K562 (cell line): ENCODE measurements around the gene CLDN25. TPM values are rescaled to one million over a fixed set of nuclear protein-coding genes. Genes with fewer than 3 reads are reported as not detected.

Source experiments
- ETV6 ChIP-seq, 3 experiments: fragments of 150-350 bp in 1 of 3; sonication (generic) in 1 of 3; formaldehyde crosslinking in 1 of 3; IDR thresholded peaks; 2 replicates each; pipeline versions ENCODE4 v1.6.1 to v1.8.0; 2014 to 2022; ENCODE audit warnings: borderline replicate concordance in 2 of 3, low read depth in 2 of 3, antibody characterized with exemption in 1 of 3, low read length in 1 of 3, mild to moderate bottlenecking in 1 of 3, missing genetic modification reagents in 1 of 3
- NFXL1 ChIP-seq: fragments of 450-650 bp; formaldehyde crosslinking; IDR thresholded peaks from 2 replicates; pipeline ENCODE4 v1.4.0; 2021; ENCODE audit warnings: mild to moderate bottlenecking
- PML ChIP-seq: IDR thresholded peaks from 2 replicates; pipeline ENCODE4 v1.6.1; 2012; ENCODE audit warnings: low read length, inconsistent platforms
- RB1 ChIP-seq: fragments of 450-650 bp; IDR thresholded peaks from 2 replicates; pipeline ENCODE4 v1.6.1; 2017; ENCODE audit warnings: low read depth, mild to moderate bottlenecking
- RBM17 ChIP-seq: fragments of 200-400 bp; formaldehyde crosslinking; IDR thresholded peaks from 2 replicates; pipeline ENCODE4 v1.6.1; 2017; ENCODE audit warnings: low read depth, mild to moderate bottlenecking, low read length, borderline replicate concordance
- ZBTB8A ChIP-seq: fragments of 450-650 bp; IDR thresholded peaks from 2 replicates; pipeline ENCODE4 v1.6.1; 2018; ENCODE audit warnings: mild to moderate bottlenecking, moderate library complexity; ENCODE audit not compliant: partially characterized antibody
- ZFX ChIP-seq: sonication (generic); formaldehyde crosslinking; IDR thresholded peaks from 2 replicates; pipeline ENCODE4 v1.8.0; 2022; ENCODE audit warnings: mild to moderate bottlenecking, missing genetic modification reagents, moderate library complexity
- ZNF41 ChIP-seq: fragments of 250-450 bp; sonication (Bioruptor Pico); conservative IDR thresholded peaks from 2 replicates; pipeline ENCODE4 v1.4.0; 2020; ENCODE audit warnings: mild to moderate bottlenecking
- polyA plus RNA-seq, 8 experiments: library from polyadenylated mRNA; depleted of rRNA in 4 of 8; stranded (reverse) in 5 of 8; unstranded in 3 of 8; fragments of >200 nt; fragmentation: Nextera tagmentation in 2 of 8; fragmentation: Illumina TruSeq in 1 of 8; extraction: Ambion mirVana in 2 of 8; extraction: Trizol in 1 of 8; gene quantifications; 2 replicates each; pipeline versions ENCODE4 v1.2.1 to v1.2.3, GENCODE V29; 2011 to 2014; ENCODE audit warnings: inconsistent platforms in 1 of 8, missing spikeins in 1 of 8
- total RNA-seq, 7 experiments: library from RNA; depleted of rRNA in 6 of 7; stranded (reverse); fragments of >200 nt in 6 of 7; fragmentation: Illumina TruSeq in 2 of 7; extraction: Trizol in 2 of 7; gene quantifications; 2 replicates each; pipeline versions ENCODE4 v1.2.1 to v1.2.3, GENCODE V29; 2011 to 2021; ENCODE audit warnings: low replicate concordance in 1 of 7
- TF ChIP-seq, protein P1 (sequence below): conservative IDR thresholded peaks from 2 replicates; pipeline ENCODE4 v1.6.1; 2011; ENCODE audit warnings: low read depth, mild to moderate bottlenecking, low read length; ENCODE audit not compliant: control insufficient read depth
- TF ChIP-seq, protein P2 (sequence below): sonication (generic); formaldehyde crosslinking; IDR thresholded peaks from 2 replicates; pipeline ENCODE4 v1.8.0; 2022; ENCODE audit warnings: mild to moderate bottlenecking, missing genetic modification reagents
- TF ChIP-seq, protein P3 (sequence below): fragments of 250-450 bp; sonication (Bioruptor Pico); IDR thresholded peaks from 2 replicates; pipeline ENCODE4 v1.6.1; 2021; ENCODE audit warnings: mild to moderate bottlenecking
- TF ChIP-seq, protein P4 (sequence below): fragments of 250-450 bp; sonication (Bioruptor Pico); IDR thresholded peaks from 2 replicates; pipeline ENCODE4 v1.8.0; 2022; ENCODE audit warnings: moderate library complexity, mild to moderate bottlenecking, inconsistent platforms
- TF ChIP-seq, protein P5 (sequence below), 2 experiments: fragments of 450-650 bp in 1 of 2; sonication (generic) in 1 of 2; formaldehyde crosslinking in 1 of 2; IDR thresholded peaks; 2 replicates each; pipeline versions ENCODE4 v1.7.1 to v1.9.0; 2016 to 2022; ENCODE audit warnings: inconsistent platforms in 1 of 2, mild to moderate bottlenecking in 1 of 2, missing genetic modification reagents in 1 of 2

CLDN25 gene
- total and polyA plus RNA-seq, 9 of the 15 experiments (the other 6 are each of a cell fraction or from before 2014, with no cell fraction given), result not detected

DNA sequence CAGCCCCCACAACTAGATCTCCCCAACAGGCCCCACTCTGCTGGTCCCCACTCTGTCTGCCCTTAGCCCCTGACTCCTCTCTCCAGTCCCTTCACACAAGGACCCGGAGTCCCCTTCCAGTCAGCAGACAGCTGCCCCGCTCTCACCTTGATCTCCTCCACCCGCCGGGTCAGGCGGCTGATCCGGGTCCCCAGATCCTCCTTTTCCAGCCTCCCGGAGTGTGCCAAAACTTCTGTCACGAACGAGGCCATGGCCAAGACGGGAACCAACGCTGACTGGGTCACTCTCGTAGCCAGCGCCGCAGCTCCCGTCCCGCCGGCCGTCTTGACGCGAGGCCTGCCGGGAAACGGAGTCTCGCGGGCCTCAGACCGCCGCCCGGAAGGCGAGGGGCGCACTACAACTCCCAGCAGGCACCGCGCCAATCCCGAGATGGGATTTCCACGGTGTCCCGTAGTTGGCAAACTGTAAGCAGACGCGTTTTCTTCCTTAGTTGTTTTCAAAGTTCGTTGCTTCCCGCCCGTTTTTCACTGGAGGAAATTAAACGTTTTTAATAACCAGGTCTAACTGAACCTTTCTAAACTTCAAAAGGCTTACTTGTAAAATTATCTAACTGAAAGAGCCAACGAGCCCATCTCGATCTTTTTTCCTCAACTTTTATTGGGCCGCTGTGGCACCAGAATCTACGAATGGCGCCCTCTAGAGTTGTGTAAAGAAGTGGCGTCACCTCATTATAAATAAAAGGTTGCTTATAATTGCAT lies 6.0 kb upstream of the CLDN25 start, which contains the start of gene ZW10 (continued):
- TF ChIP-seq ZFX (peak; percentile 62; the same call in 1 of the 2 replicates), ZNF41 (no peak), NFXL1 (no peak), RB1 (peak; percentile 76), ZBTB8A (no peak), RBM17 (no peak), ETV6 (IDR thresholded peaks at IDR 0.05; ENCODE audit: borderline replicate concordance in 1 of 2, low read depth in 2 of 2, low read length in 1 of 2) (no peak), ETV6 (CRISPR knock-in tag; IDR thresholded peaks at IDR 0.05; ENCODE audit: borderline replicate concordance) (no peak), PML (peak; percentile 24; the same call in 1 of the 2 replicates)
- TF ChIP-seq, protein P1, sequence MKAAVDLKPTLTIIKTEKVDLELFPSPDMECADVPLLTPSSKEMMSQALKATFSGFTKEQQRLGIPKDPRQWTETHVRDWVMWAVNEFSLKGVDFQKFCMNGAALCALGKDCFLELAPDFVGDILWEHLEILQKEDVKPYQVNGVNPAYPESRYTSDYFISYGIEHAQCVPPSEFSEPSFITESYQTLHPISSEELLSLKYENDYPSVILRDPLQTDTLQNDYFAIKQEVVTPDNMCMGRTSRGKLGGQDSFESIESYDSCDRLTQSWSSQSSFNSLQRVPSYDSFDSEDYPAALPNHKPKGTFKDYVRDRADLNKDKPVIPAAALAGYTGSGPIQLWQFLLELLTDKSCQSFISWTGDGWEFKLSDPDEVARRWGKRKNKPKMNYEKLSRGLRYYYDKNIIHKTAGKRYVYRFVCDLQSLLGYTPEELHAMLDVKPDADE, result peak; percentile 93
- TF ChIP-seq, protein P2, sequence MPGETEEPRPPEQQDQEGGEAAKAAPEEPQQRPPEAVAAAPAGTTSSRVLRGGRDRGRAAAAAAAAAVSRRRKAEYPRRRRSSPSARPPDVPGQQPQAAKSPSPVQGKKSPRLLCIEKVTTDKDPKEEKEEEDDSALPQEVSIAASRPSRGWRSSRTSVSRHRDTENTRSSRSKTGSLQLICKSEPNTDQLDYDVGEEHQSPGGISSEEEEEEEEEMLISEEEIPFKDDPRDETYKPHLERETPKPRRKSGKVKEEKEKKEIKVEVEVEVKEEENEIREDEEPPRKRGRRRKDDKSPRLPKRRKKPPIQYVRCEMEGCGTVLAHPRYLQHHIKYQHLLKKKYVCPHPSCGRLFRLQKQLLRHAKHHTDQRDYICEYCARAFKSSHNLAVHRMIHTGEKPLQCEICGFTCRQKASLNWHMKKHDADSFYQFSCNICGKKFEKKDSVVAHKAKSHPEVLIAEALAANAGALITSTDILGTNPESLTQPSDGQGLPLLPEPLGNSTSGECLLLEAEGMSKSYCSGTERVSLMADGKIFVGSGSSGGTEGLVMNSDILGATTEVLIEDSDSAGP (CRISPR knock-in tag), result no peak
- TF ChIP-seq, protein P3, sequence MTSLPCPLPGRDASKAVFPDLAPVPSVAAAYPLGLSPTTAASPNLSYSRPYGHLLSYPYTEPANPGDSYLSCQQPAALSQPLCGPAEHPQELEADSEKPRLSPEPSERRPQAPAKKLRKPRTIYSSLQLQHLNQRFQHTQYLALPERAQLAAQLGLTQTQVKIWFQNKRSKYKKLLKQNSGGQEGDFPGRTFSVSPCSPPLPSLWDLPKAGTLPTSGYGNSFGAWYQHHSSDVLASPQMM (CRISPR knock-in tag), result no peak
- TF ChIP-seq, protein P4, sequence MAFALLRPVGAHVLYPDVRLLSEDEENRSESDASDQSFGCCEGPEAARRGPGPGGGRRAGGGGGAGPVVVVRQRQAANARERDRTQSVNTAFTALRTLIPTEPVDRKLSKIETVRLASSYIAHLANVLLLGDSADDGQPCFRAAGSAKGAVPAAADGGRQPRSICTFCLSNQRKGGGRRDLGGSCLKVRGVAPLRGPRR (CRISPR knock-in tag), result no peak
- TF ChIP-seq, protein P5, sequence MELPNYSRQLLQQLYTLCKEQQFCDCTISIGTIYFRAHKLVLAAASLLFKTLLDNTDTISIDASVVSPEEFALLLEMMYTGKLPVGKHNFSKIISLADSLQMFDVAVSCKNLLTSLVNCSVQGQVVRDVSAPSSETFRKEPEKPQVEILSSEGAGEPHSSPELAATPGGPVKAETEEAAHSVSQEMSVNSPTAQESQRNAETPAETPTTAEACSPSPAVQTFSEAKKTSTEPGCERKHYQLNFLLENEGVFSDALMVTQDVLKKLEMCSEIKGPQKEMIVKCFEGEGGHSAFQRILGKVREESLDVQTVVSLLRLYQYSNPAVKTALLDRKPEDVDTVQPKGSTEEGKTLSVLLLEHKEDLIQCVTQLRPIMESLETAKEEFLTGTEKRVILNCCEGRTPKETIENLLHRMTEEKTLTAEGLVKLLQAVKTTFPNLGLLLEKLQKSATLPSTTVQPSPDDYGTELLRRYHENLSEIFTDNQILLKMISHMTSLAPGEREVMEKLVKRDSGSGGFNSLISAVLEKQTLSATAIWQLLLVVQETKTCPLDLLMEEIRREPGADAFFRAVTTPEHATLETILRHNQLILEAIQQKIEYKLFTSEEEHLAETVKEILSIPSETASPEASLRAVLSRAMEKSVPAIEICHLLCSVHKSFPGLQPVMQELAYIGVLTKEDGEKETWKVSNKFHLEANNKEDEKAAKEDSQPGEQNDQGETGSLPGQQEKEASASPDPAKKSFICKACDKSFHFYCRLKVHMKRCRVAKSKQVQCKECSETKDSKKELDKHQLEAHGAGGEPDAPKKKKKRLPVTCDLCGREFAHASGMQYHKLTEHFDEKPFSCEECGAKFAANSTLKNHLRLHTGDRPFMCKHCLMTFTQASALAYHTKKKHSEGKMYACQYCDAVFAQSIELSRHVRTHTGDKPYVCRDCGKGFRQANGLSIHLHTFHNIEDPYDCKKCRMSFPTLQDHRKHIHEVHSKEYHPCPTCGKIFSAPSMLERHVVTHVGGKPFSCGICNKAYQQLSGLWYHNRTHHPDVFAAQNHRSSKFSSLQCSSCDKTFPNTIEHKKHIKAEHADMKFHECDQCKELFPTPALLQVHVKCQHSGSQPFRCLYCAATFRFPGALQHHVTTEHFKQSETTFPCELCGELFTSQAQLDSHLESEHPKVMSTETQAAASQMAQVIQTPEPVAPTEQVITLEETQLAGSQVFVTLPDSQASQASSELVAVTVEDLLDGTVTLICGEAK (IDR thresholded peaks at IDR 0.05), result peak; percentile 67
- TF ChIP-seq, protein P5 (CRISPR knock-in tag; IDR thresholded peaks at IDR 0.05), result no peak
